Ishikawa (cell line): ENCODE data around the gene ADCY2.

Experiments
- EGR1 ChIP-seq: IDR thresholded peaks from 2 replicates; pipeline ENCODE4 v1.6.1; 2012
- EP300 ChIP-seq: IDR thresholded peaks from 2 replicates; pipeline ENCODE4 v1.6.1; 2012; ENCODE audit warnings: borderline replicate concordance
- FOXM1 ChIP-seq: IDR thresholded peaks from 2 replicates; pipeline ENCODE4 v1.6.1; 2012; ENCODE audit warnings: low read depth, borderline replicate concordance
- MAX ChIP-seq: IDR thresholded peaks from 2 replicates; pipeline ENCODE4 v1.6.1; 2012
- RAD21 ChIP-seq: IDR thresholded peaks from 2 replicates; pipeline ENCODE4 v1.6.1; 2012; ENCODE audit warnings: low read depth
- REST ChIP-seq: IDR thresholded peaks from 2 replicates; pipeline ENCODE4 v1.6.1; 2012; ENCODE audit warnings: low read depth, mild to moderate bottlenecking
- TAF1 ChIP-seq: IDR thresholded peaks from 2 replicates; pipeline ENCODE4 v1.6.1; 2012; ENCODE audit warnings: low read depth, mild to moderate bottlenecking
- TCF12 ChIP-seq: IDR thresholded peaks from 2 replicates; pipeline ENCODE4 v1.6.1; 2012; ENCODE audit warnings: low read depth
- YY1 ChIP-seq: IDR thresholded peaks from 2 replicates; pipeline ENCODE4 v1.6.1; 2012; ENCODE audit warnings: low read depth

GRCh38 chr5:7565559-7565958, 169.6 kb downstream of the ADCY2 start:
- TF ChIP-seq TAF1 (no peak), REST (no peak), YY1 (no peak), MAX (no peak), TCF12 (no peak), EP300 (no peak), RAD21 (no peak), EGR1 (no peak), FOXM1 (no peak)
